SIG-M5 (cell line): Measurements from ENCODE around the gene LZTR1.
A peak's percentile ranks its signal among the peaks of the same experiment; 100 is the strongest.
"Not testable (repeated sequence)": the region's sequence is repeated elsewhere in the genome, so short reads cannot be mapped to it uniquely, and the experiment has no call there.

Experiments used
- DNase-seq: peaks from one replicate; lab custom pipeline; 2025; lab: John Stamatoyannopoulos, UW

LZTR1 gene

GRCh38 chr22:20996598-20997535 is 14.8 kb downstream of the LZTR1 start:
- no peak for DNase-seq

- no peak for DNase-seq
These were observed 15.6 kb downstream of the LZTR1 start for GRCh38 chr22:20997536-20998257.

GRCh38 chr22:20998411-20999336 is 16.6 kb downstream of the LZTR1 start:
- no peak for DNase-seq

- DNase-seq, result no peak
These were observed 17.5 kb downstream of the LZTR1 start for GRCh38 chr22:20999350-21000206.

GRCh38 chr22:21000207-21000986 is 18.3 kb downstream of the LZTR1 start:
- no peak for DNase-seq

- no peak for DNase-seq
These were observed 19.0 kb downstream of the LZTR1 start for GRCh38 chr22:21000987-21001600.

- peak; percentile 41 for DNase-seq
These were observed 19.7 kb downstream of the LZTR1 start, which contains the start of gene THAP7 for GRCh38 chr22:21001601-21002325. THAP7 (minus strand) TSS chr22:21002118; CDS start chr22:21001911, 207 bp downstream.

GRCh38 chr22:21003782-21004181 is 21.7 kb downstream of the LZTR1 start:
- no peak for DNase-seq

GRCh38 chr22:21009208-21009607 is 27.1 kb downstream of the LZTR1 start:
- not testable (repeated sequence) for DNase-seq

- DNase-seq, result no peak
These were observed 27.7 kb downstream of the LZTR1 start for GRCh38 chr22:21009638-21010425.

- no peak for DNase-seq
These were observed 28.5 kb downstream of the LZTR1 start for GRCh38 chr22:21010426-21011113.

GRCh38 chr22:21012446-21013407 is 30.6 kb downstream of the LZTR1 start:
- no peak for DNase-seq

- no peak for DNase-seq
These were observed 31.6 kb downstream of the LZTR1 start for GRCh38 chr22:21013657-21014201.

GRCh38 chr22:21014202-21014725 is 32.2 kb downstream of the LZTR1 start:
- DNase-seq, result no peak

GRCh38 chr22:21014726-21015465 is 32.8 kb downstream of the LZTR1 start, which contains the start of gene P2RX6:
P2RX6 (plus strand) TSS chr22:21015165; CDS start chr22:21015175, 10 bp downstream.
- no peak for DNase-seq
